ENCODE measurements around the gene MOV10L1. TPM values are rescaled to one million over a fixed set of nuclear protein-coding genes. Genes with fewer than 3 reads are reported as not detected.

Gene MOV10L1
- total RNA-seq, 5 donors from 2014 or later (not counting 1 experiment from before 2014, with no cell fraction given) = 0.44 TPM; not detected in 4

GRCh38 chr22:50072167-50072555, 17.6 kb upstream of the MOV10L1 start:
- 79% methylated on average over 9 of the region's 9 CpGs for WGBS (ENCODE audit: insufficient coverage)
- H3K4me3 Mint-ChIP-seq = no peak overlapping the region
- H3K27me3 Mint-ChIP-seq = peaks cover 0 to 3% of the 10 kb centered on the region in 2 donors
- H3K4me1 Mint-ChIP-seq = no peaks in the 10 kb centered on the region
- peaks cover 0 to 16% of the 10 kb centered on the region in 2 experiments for H3K27me3 ChIP-seq (replicated peaks in 1 of 2; ENCODE audit: control insufficient read depth in 2 of 2, extremely low read depth in 1 of 2, insufficient read depth in 2 of 2, low read length in 1 of 2)
- ATAC-seq (replicated peaks in 1 of 4) = no peak
- no peak overlapping the region for H3K27ac Mint-ChIP-seq
- no peaks in the 10 kb centered on the region for H3K9me3 Mint-ChIP-seq
- ChIA-PET CTCF (no interaction called here), POLR2A (no interaction called here)
- no peaks in the 10 kb centered on the region for H3K36me3 ChIP-seq (ENCODE audit: control insufficient read depth in 2 of 2, extremely low read depth in 1 of 2, insufficient read depth in 1 of 2, low read length in 1 of 2)
- H3K4me3 ChIP-seq (ENCODE audit: control insufficient read depth in 1 of 2, extremely low read depth in 1 of 2, low read length in 1 of 2) = no peak overlapping the region
- no peak overlapping the region for H3K27ac ChIP-seq (ENCODE audit: low read length)
- H3K36me3 Mint-ChIP-seq = no peaks in the 10 kb centered on the region
- DNase-seq = no peak
- no peaks in the 10 kb centered on the region for H3K9me3 ChIP-seq
- no peaks in the 10 kb centered on the region for H3K4me1 ChIP-seq (ENCODE audit: control insufficient read depth in 1 of 2, extremely low read depth in 1 of 2, insufficient read depth in 2 of 2, low read length in 2 of 2)

GRCh38 chr22:50072714-50073538, 16.9 kb upstream of the MOV10L1 start:
- POLR2A ChIA-PET = no interaction called here
- 83% methylated on average over 27 of the region's 28 CpGs for WGBS (ENCODE audit: insufficient coverage)
- no peak overlapping the region for H3K4me3 Mint-ChIP-seq

GRCh38 chr22:50074056-50074455, 15.8 kb upstream of the MOV10L1 start:
- Mint-ChIP-seq H3K36me3 (no peaks in the 10 kb centered on the region), H3K9me3 (no peaks in the 10 kb centered on the region), H3K27ac (no peak overlapping the region), H3K27me3 (peaks cover 0 to 3% of the 10 kb centered on the region in 2 donors), H3K4me3 (no peak overlapping the region), H3K4me1 (no peaks in the 10 kb centered on the region)
- DNase-seq (no peak), ATAC-seq (replicated peaks in 1 of 4) (no peak)
- peaks cover 0 to 16% of the 10 kb centered on the region in 2 experiments for H3K27me3 ChIP-seq (replicated peaks in 1 of 2; ENCODE audit: control insufficient read depth in 2 of 2, extremely low read depth in 1 of 2, insufficient read depth in 2 of 2, low read length in 1 of 2)
- H3K4me3 ChIP-seq (ENCODE audit: control insufficient read depth in 1 of 2, extremely low read depth in 1 of 2, low read length in 1 of 2) = no peak overlapping the region
- no peaks in the 10 kb centered on the region for H3K4me1 ChIP-seq (ENCODE audit: control insufficient read depth in 1 of 2, extremely low read depth in 1 of 2, insufficient read depth in 2 of 2, low read length in 2 of 2)
- no peaks in the 10 kb centered on the region for H3K9me3 ChIP-seq
- no peaks in the 10 kb centered on the region for H3K36me3 ChIP-seq (ENCODE audit: control insufficient read depth in 2 of 2, extremely low read depth in 1 of 2, insufficient read depth in 1 of 2, low read length in 1 of 2)
- CTCF ChIA-PET = no interaction called here
- POLR2A ChIA-PET = no interaction called here
- WGBS (ENCODE audit: insufficient coverage) = 83% methylated on average over 16 of the region's 17 CpGs
- no peak overlapping the region for H3K27ac ChIP-seq (ENCODE audit: low read length)

More at GRCh38 chr22:50072714-50073538, 16.9 kb upstream of the MOV10L1 start:
- H3K27me3 ChIP-seq (replicated peaks in 1 of 2; ENCODE audit: control insufficient read depth in 2 of 2, extremely low read depth in 1 of 2, insufficient read depth in 2 of 2, low read length in 1 of 2) = peaks cover 0 to 16% of the 10 kb centered on the region in 2 experiments
- no peaks in the 10 kb centered on the region for H3K9me3 ChIP-seq
- H3K4me1 Mint-ChIP-seq = no peaks in the 10 kb centered on the region
- ATAC-seq (replicated peaks in 1 of 4) (no peak), DNase-seq (no peak)
- H3K9me3 Mint-ChIP-seq = no peaks in the 10 kb centered on the region
- peaks cover 0 to 3% of the 10 kb centered on the region in 2 donors for H3K27me3 Mint-ChIP-seq
- H3K4me3 ChIP-seq (ENCODE audit: control insufficient read depth in 1 of 2, extremely low read depth in 1 of 2, low read length in 1 of 2) = no peak overlapping the region
- CTCF ChIA-PET = no interaction called here
- no peaks in the 10 kb centered on the region for H3K4me1 ChIP-seq (ENCODE audit: control insufficient read depth in 1 of 2, extremely low read depth in 1 of 2, insufficient read depth in 2 of 2, low read length in 2 of 2)
- no peaks in the 10 kb centered on the region for H3K36me3 ChIP-seq (ENCODE audit: control insufficient read depth in 2 of 2, extremely low read depth in 1 of 2, insufficient read depth in 1 of 2, low read length in 1 of 2)
- H3K36me3 Mint-ChIP-seq = no peaks in the 10 kb centered on the region
- no peak overlapping the region for H3K27ac Mint-ChIP-seq
- no peak overlapping the region for H3K27ac ChIP-seq (ENCODE audit: low read length)

GRCh38 chr22:50074551-50075530, 15.0 kb upstream of the MOV10L1 start:
- no peaks in the 10 kb centered on the region for H3K4me1 Mint-ChIP-seq
- Histone ChIP-seq H3K9me3 (no peaks in the 10 kb centered on the region), H3K4me3 (ENCODE audit: control insufficient read depth in 1 of 2, extremely low read depth in 1 of 2, low read length in 1 of 2) (no peak overlapping the region), H3K36me3 (ENCODE audit: control insufficient read depth in 2 of 2, extremely low read depth in 1 of 2, insufficient read depth in 1 of 2, low read length in 1 of 2) (no peaks in the 10 kb centered on the region), H3K27ac (ENCODE audit: low read length) (no peak overlapping the region), H3K4me1 (ENCODE audit: control insufficient read depth in 1 of 2, extremely low read depth in 1 of 2, insufficient read depth in 2 of 2, low read length in 2 of 2) (no peaks in the 10 kb centered on the region), H3K27me3 (replicated peaks in 1 of 2; ENCODE audit: control insufficient read depth in 2 of 2, extremely low read depth in 1 of 2, insufficient read depth in 2 of 2, low read length in 1 of 2) (peaks cover 0 to 16% of the 10 kb centered on the region in 2 experiments)
- CTCF ChIA-PET = no interaction called here
- POLR2A ChIA-PET = no interaction called here
- H3K27me3 Mint-ChIP-seq = peaks cover 0 to 3% of the 10 kb centered on the region in 2 donors
- ATAC-seq (replicated peaks in 1 of 4) (no peak), DNase-seq (no peak)
- H3K9me3 Mint-ChIP-seq = no peaks in the 10 kb centered on the region
- 93% methylated on average over 25 of the region's 32 CpGs for WGBS (ENCODE audit: insufficient coverage)
- no peak overlapping the region for H3K27ac Mint-ChIP-seq
- no peaks in the 10 kb centered on the region for H3K36me3 Mint-ChIP-seq
- no peak overlapping the region for H3K4me3 Mint-ChIP-seq

GRCh38 chr22:50076646-50077535, 12.9 kb upstream of the MOV10L1 start:
- WGBS (ENCODE audit: insufficient coverage) = 88% methylated on average over 27 of the region's 43 CpGs
- Mint-ChIP-seq H3K4me3 (no peak overlapping the region), H3K27me3 (peaks cover 4 to 7% of the 10 kb centered on the region in 2 donors), H3K9me3 (no peaks in the 10 kb centered on the region), H3K36me3 (no peaks in the 10 kb centered on the region), H3K27ac (no peak overlapping the region), H3K4me1 (no peaks in the 10 kb centered on the region)
- Histone ChIP-seq H3K4me1 (ENCODE audit: control insufficient read depth in 1 of 2, extremely low read depth in 1 of 2, insufficient read depth in 2 of 2, low read length in 2 of 2) (no peaks in the 10 kb centered on the region), H3K27ac (ENCODE audit: low read length) (no peak overlapping the region), H3K4me3 (ENCODE audit: control insufficient read depth in 1 of 2, extremely low read depth in 1 of 2, low read length in 1 of 2) (no peak overlapping the region), H3K36me3 (ENCODE audit: control insufficient read depth in 2 of 2, extremely low read depth in 1 of 2, insufficient read depth in 1 of 2, low read length in 1 of 2) (no peaks in the 10 kb centered on the region), H3K9me3 (no peaks in the 10 kb centered on the region), H3K27me3 (replicated peaks in 1 of 2; ENCODE audit: control insufficient read depth in 2 of 2, extremely low read depth in 1 of 2, insufficient read depth in 2 of 2, low read length in 1 of 2) (peaks cover 0 to 15% of the 10 kb centered on the region in 2 experiments)
- DNase-seq (no peak), ATAC-seq (replicated peaks in 1 of 4) (no peak)
- ChIA-PET POLR2A (interaction anchor here in 1 of 2 donors (0.6 kb wide), 1 partner anchor 289 kb away, joined by 5 read pairs; no protein-coding TSS in a partner anchor), CTCF (no interaction called here)

GRCh38 chr22:50078246-50078645, 11.6 kb upstream of the MOV10L1 start:
- ChIA-PET CTCF (no interaction called here), POLR2A (no interaction called here)
- Mint-ChIP-seq H3K9me3 (no peaks in the 10 kb centered on the region), H3K36me3 (no peaks in the 10 kb centered on the region), H3K27ac (no peak overlapping the region), H3K4me3 (no peak overlapping the region), H3K4me1 (peaks cover 0 to 4% (median 2%) of the 10 kb centered on the region in 3 donors), H3K27me3 (peaks cover 4 to 14% of the 10 kb centered on the region in 2 donors)
- Histone ChIP-seq H3K27ac (ENCODE audit: low read length) (no peak overlapping the region), H3K27me3 (replicated peaks in 1 of 2; ENCODE audit: control insufficient read depth in 2 of 2, extremely low read depth in 1 of 2, insufficient read depth in 2 of 2, low read length in 1 of 2) (peaks cover 0 to 21% of the 10 kb centered on the region in 2 experiments), H3K36me3 (ENCODE audit: control insufficient read depth in 2 of 2, extremely low read depth in 1 of 2, insufficient read depth in 1 of 2, low read length in 1 of 2) (no peaks in the 10 kb centered on the region), H3K9me3 (no peaks in the 10 kb centered on the region), H3K4me1 (ENCODE audit: control insufficient read depth in 1 of 2, extremely low read depth in 1 of 2, insufficient read depth in 2 of 2, low read length in 2 of 2) (no peaks in the 10 kb centered on the region), H3K4me3 (ENCODE audit: control insufficient read depth in 1 of 2, extremely low read depth in 1 of 2, low read length in 1 of 2) (no peak overlapping the region)
- 100% methylated on average over 3 of the region's 13 CpGs for WGBS (ENCODE audit: insufficient coverage)
- ATAC-seq (replicated peaks in 1 of 4) (no peak), DNase-seq (no peak)
